Activated T-cell treated with anti-CD3 and anti-CD28 coated beads, Interleukin-2, amount 50 U/mL, for 48 hours (primary cell): Measurements from ENCODE around the gene KIN.
"Not testable (repeated sequence)": the region's sequence is repeated elsewhere in the genome, so short reads cannot be mapped to it uniquely, and the experiment has no call there.

Experiments
- DNase-seq, 2 experiments: peaks; one replicate each; pipeline ENCODE4 v3.0.0-alpha.2; 2020

Gene KIN

GRCh38 chr10:7718685-7719084 lies 69.1 kb downstream of the KIN start:
- DNase-seq, result no peak

- no peak for DNase-seq
Observed at GRCh38 chr10:7717767-7718166, 70.0 kb downstream of the KIN start.

GRCh38 chr10:7715515-7715914 lies 72.3 kb downstream of the KIN start:
- no peak for DNase-seq

GRCh38 chr10:7711075-7711474 lies 76.7 kb downstream of the KIN start:
- not testable (repeated sequence) for DNase-seq

- DNase-seq, result no peak
Observed at GRCh38 chr10:7710446-7710845, 77.3 kb downstream of the KIN start.

GRCh38 chr10:7708832-7709231 lies 79.0 kb downstream of the KIN start:
- DNase-seq, result no peak

GRCh38 chr10:7707858-7708622 lies 79.8 kb downstream of the KIN start:
- DNase-seq, result no peak

- no peak for DNase-seq
Observed at GRCh38 chr10:7707102-7707501, 80.7 kb downstream of the KIN start.

- DNase-seq, result no peak
Observed at GRCh38 chr10:7706534-7707073, 81.2 kb downstream of the KIN start.

- no peak for DNase-seq
Observed at GRCh38 chr10:7705341-7705740, 82.5 kb downstream of the KIN start.

- no peak for DNase-seq
Observed at GRCh38 chr10:7704071-7705016, 83.4 kb downstream of the KIN start.

GRCh38 chr10:7703140-7703539 lies 84.7 kb downstream of the KIN start, which contains the start of gene ITIH2:
TSS of gene ITIH2 (plus strand) at chr10:7703316. CDS start at chr10:7703435, 119 bp downstream.
- DNase-seq, result no peak

GRCh38 chr10:7702288-7702812 lies 85.4 kb downstream of the KIN start:
- no peak for DNase-seq

GRCh38 chr10:7701158-7701742 lies 86.5 kb downstream of the KIN start:
- DNase-seq, result no peak
